ENCODE measurements around the gene ZIC4.

- no peak for TF ChIP-seq CTCF (IDR thresholded peaks at IDR 0.05; ENCODE audit: low read depth, low read length)
- TF ChIP-seq EZH2phosphoT487 (IDR thresholded peaks at IDR 0.05; ENCODE audit: low read depth), result no peak
These were observed 12.7 kb upstream of the ZIC4 start for GRCh38 chr3:147418808-147419701.

All from OCI-LY3 (cell line).